Cardiac muscle cell (in vitro differentiated cells and primary cell): ENCODE results near the gene DQX1. TPM values are rescaled to one million over a fixed set of nuclear protein-coding genes. Genes with fewer than 3 reads are reported as not detected.
"Not testable (repeated sequence)": the region's sequence is repeated elsewhere in the genome, so short reads cannot be mapped to it uniquely, and the experiment has no call there.

ENCODE experiments used
- DNase-seq, 2 donors: peaks; one replicate each; pipeline versions ENCODE4 v3.0.0 to v3.0.0-alpha.2; 2010 to 2017; ENCODE audit warnings: low read depth in 1 of 2, low spot score in 1 of 2
- H3K27ac ChIP-seq: fragments of 200-600 bp; sonication (generic); 2 replicates; pipeline ENCODE4 v1.5.1; 2016
- H3K27me3 ChIP-seq: fragments of 200-600 bp; sonication (generic); 2 replicates; pipeline ENCODE4 v1.6.0; 2016; ENCODE audit warnings: control low read depth
- H3K36me3 ChIP-seq: fragments of 200-600 bp; sonication (generic); 2 replicates; pipeline ENCODE4 v1.5.1; 2016; ENCODE audit warnings: control low read depth
- H3K4me1 ChIP-seq: fragments of 200-600 bp; sonication (generic); 2 replicates; pipeline ENCODE4 v1.8.1; 2017; ENCODE audit warnings: low read depth, mild to moderate bottlenecking, mixed run types
- H3K4me3 ChIP-seq: fragments of 200-600 bp; sonication (generic); 2 replicates; pipeline ENCODE4 v1.5.1; 2016; ENCODE audit warnings: mild to moderate bottlenecking
- H3K9me3 ChIP-seq: fragments of 200-600 bp; sonication (generic); 2 replicates; pipeline ENCODE4 v1.5.1; 2017; ENCODE audit warnings: low read depth, mild to moderate bottlenecking, control low read depth
- CTCF ChIP-seq: IDR thresholded peaks from 2 replicates; pipeline ENCODE4 v1.5.1; 2012; ENCODE audit warnings: low read depth, mild to moderate bottlenecking, low read length
- polyA plus RNA-seq: library from polyadenylated mRNA; unstranded; fragments of >200 nt; fragmentation: Nextera tagmentation; extraction: Ambion mirVana; gene quantifications from 2 replicates; pipeline ENCODE4 v1.2.1, GENCODE V29; 2016
- total RNA-seq: library from RNA; depleted of rRNA; stranded (reverse); fragments of >200 nt; gene quantifications from 2 replicates; pipeline ENCODE4 v1.2.3, GENCODE V29; 2016

Gene DQX1
- total and polyA plus RNA-seq, 2 experiments from 2014 or later = 0.67 to 0.98 TPM

- Histone ChIP-seq H3K4me3 (no peak overlapping the region), H3K36me3 (no peaks in the 10 kb centered on the region), H3K27me3 (peaks cover 73% of the 10 kb centered on the region), H3K9me3 (no peaks in the 10 kb centered on the region), H3K27ac (no peak overlapping the region), H3K4me1 (no peaks in the 10 kb centered on the region)
- no peak for TF ChIP-seq CTCF
- peak in 1 of 2 donors; percentile 67 for DNase-seq
Observed at GRCh38 chr2:74564222-74564621, 38.2 kb upstream of the DQX1 start.

DNA sequence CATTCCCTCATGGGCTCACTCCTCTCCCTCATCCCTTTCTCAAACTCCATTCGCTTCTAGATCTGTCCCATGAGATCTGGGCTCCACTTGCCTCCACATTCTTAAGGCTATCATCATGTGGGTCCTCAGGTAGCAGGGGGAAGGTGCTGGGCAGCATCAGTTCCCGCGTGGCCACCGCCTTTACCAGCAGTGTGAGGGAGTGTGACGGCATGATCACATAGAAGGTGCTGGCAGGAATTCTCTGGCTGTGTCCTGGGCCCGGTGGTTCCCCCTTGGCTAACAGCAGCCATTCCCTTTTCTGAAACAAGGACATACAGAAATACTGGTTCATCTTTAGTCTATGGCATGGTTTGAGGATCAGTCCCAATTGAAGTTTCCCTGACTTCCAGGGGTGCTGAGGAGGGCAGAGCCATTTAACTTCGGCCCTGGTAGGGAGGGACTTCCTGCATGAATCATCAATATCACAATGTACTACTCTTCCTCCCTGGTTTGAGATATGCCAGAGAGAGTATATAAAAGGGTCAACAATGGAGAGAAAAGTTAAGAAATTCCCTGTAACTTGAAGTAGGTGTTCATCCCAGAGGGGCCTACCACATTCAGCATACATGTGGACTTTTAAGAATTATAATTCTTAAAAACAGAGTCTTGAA is 36.2 kb upstream of the DQX1 start:
- no peak overlapping the region for H3K4me3 ChIP-seq
- no peak overlapping the region for H3K27ac ChIP-seq
- H3K36me3 ChIP-seq = no peaks in the 10 kb centered on the region
- DNase-seq = no peak
- no peaks in the 10 kb centered on the region for H3K4me1 ChIP-seq
- H3K9me3 ChIP-seq = no peaks in the 10 kb centered on the region
- no peak for TF ChIP-seq CTCF
- peaks cover 57% of the 10 kb centered on the region for H3K27me3 ChIP-seq

DNA sequence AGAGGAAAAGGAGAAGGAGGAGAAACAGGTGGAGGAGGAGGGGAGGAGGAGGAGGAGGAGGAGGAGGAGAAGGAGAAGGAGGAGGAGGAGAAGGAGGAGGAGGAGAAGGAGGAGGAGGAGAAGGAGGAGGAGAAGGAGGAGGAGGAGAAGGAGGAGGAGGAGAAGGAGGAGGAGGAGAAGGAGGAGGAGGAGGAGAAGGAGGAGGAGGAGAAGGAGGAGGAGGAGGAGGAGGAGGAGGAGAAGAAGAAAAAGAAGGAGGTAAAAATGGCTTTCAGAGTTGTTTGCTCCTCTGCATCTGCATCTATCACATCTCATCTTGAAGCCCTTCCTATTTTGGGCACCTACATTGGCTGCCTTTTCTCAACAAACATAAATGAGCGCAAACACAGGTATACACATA is 35.0 kb upstream of the DQX1 start:
- not testable (repeated sequence) for H3K36me3 ChIP-seq, H3K9me3 ChIP-seq, H3K4me1 ChIP-seq, DNase-seq, H3K27ac ChIP-seq, H3K4me3 ChIP-seq
- peaks cover 49% of the 10 kb centered on the region for H3K27me3 ChIP-seq

DNA sequence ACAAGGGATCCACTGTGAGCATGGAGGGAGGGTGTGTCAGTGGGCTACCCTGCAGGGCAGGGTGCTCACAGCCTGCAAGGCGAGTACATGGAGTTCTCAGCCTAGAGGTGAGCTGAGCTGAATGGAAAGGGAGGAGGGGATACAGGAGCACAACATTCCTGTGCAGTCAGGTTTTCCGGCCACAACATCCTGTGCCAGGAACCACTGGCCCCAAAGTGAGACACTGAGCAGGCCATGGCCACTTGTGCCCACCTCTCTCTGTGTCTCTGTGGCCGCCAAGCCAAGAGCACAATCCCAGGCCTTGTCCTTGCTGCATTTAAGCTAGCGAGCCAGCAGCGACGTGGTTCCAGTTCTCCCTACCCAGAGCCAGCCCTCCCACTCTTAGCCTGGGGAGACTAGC is 34.6 kb upstream of the DQX1 start:
- H3K9me3 ChIP-seq = no peaks in the 10 kb centered on the region
- H3K27me3 ChIP-seq = peaks cover 48% of the 10 kb centered on the region
- H3K27ac ChIP-seq = no peak overlapping the region
- no peaks in the 10 kb centered on the region for H3K36me3 ChIP-seq
- DNase-seq = no peak
- H3K4me1 ChIP-seq = no peaks in the 10 kb centered on the region
- no peak overlapping the region for H3K4me3 ChIP-seq
- TF ChIP-seq CTCF = no peak

GRCh38 chr2:74559912-74560311 is 33.9 kb upstream of the DQX1 start:
- Histone ChIP-seq H3K9me3 (no peaks in the 10 kb centered on the region), H3K4me1 (no peaks in the 10 kb centered on the region), H3K4me3 (no peak overlapping the region), H3K27me3 (peaks cover 51% of the 10 kb centered on the region), H3K27ac (no peak overlapping the region), H3K36me3 (no peaks in the 10 kb centered on the region)
- no peak for DNase-seq
- no peak for TF ChIP-seq CTCF

GRCh38 chr2:74558284-74559230 is 32.5 kb upstream of the DQX1 start:
- Histone ChIP-seq H3K27ac (no peak overlapping the region), H3K4me1 (no peaks in the 10 kb centered on the region), H3K27me3 (peaks cover 40% of the 10 kb centered on the region), H3K36me3 (no peaks in the 10 kb centered on the region), H3K9me3 (no peaks in the 10 kb centered on the region), H3K4me3 (no peak overlapping the region)
- no peak for DNase-seq
- no peak for TF ChIP-seq CTCF
